Cardiac fibroblast (primary cell): Measurements from ENCODE around the gene HNRNPUL2.
A peak's percentile ranks its signal among the peaks of the same experiment; 100 is the strongest.

Experiments used
- DNase-seq, 2 donors: peaks; one replicate each; pipeline versions ENCODE4 v3.0.0 to v3.0.0-alpha.2; 2010; ENCODE audit warnings: low read depth in 2 of 2
- H3K4me3 ChIP-seq, 2 donors: replicated peaks in 1 of 2; 1 replicate in 1 of 2; 2 replicates in 1 of 2; pipeline ENCODE4 v1.5.1; 2011; ENCODE audit warnings: low read depth in 2 of 2, low read length in 2 of 2, mild to moderate bottlenecking in 2 of 2, moderate library complexity in 1 of 2
- CTCF ChIP-seq: IDR thresholded peaks from one replicate; pipeline ENCODE4 v1.5.1; 2011; ENCODE audit warnings: low read depth, mild to moderate bottlenecking, low read length, inconsistent platforms

The HNRNPUL2 gene

GRCh38 chr11:62687508-62688396 is 39.5 kb downstream of the HNRNPUL2 start:
- H3K4me3 ChIP-seq: no peak overlapping the region
- no peak for TF ChIP-seq CTCF
- no peak for DNase-seq

- no peak overlapping the region for H3K4me3 ChIP-seq
- no peak for TF ChIP-seq CTCF
- no peak for DNase-seq
These were observed 44.7 kb downstream of the HNRNPUL2 start for GRCh38 chr11:62682518-62682917.

GRCh38 chr11:62680825-62681240 is 46.4 kb downstream of the HNRNPUL2 start:
- DNase-seq: peak; percentile 87 to 92
- peak; percentile 68 for TF ChIP-seq CTCF
- no peak overlapping the region for H3K4me3 ChIP-seq

DNA sequence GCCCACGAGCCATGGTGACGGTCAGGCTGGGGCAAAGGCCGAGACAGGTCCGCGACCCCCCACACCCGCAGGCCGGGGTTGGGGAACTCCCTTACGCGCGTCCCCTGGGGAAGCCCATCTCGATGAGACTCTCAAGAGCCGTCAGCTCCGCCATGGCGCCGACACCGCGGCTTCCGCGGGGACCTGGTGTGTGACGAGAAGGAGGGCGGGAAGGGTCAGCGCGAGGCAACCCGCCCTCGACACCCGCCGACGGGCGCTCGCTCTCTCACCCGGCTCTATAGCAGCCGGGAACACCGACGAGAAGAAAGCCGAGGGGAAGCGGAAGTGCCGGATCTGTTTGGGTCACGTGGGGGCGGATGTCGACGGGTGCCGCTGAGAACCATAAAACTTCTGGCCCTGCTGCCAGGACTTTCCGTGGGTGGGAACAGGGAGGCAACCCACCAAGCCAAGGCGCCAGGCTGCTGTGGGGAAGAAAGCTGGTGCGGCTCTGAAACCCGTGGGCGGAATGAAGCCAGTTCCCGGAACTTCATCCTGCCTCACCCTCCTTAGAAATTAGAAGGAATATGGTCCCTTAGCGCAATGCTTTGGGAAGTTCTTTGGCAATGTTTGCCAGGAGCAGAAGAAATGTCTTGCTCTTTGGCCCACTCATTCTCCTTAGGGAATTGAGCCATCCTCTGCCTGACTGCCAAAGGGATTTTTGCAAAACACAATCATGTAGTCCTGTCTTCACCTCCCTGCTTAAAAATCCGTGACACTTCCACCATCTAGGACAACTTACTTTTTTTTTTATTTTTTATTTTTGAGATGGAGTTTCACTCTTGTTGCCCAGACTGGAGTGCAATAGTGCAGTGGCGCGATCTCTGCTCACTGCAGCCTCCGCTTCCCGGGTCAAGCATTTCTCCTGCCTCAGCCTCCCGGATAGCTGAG is 48.2 kb downstream of the HNRNPUL2 start, which contains the start of gene UBXN1:
Gene UBXN1 (minus strand): TSS at position 304 of the 927 bp plus-strand sequence. CDS start 150 bp downstream, at position 154.
- DNase-seq: peak; percentile 95 to 97
- peak within 1 kb of the TSS; percentile 75 to 98 for H3K4me3 ChIP-seq
- no peak for TF ChIP-seq CTCF

DNA sequence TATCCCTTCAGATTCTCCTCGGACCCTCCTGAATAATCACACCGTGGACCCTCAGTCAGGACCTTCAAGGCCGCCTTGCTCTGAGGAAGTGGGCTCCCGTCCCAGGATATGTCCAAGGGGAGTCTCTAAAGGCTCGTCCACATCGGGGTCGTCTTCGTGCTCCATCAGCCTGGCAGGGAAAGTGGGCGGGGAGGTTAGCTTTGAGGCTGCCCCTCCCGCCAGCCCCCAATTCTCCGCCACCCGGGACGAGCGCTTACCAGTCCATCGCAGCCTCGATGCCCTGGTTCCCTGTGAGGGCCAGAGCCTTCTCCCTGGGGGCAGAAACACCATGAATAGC is 48.9 kb downstream of the HNRNPUL2 start:
- no peak for TF ChIP-seq CTCF
- DNase-seq: no peak
- H3K4me3 ChIP-seq: peak overlapping the region; percentile 75 to 98

- TF ChIP-seq CTCF: no peak
- peak overlapping the region in 1 of 2 donors; percentile 15 for H3K4me3 ChIP-seq
- no peak for DNase-seq
These were observed 49.5 kb downstream of the HNRNPUL2 start for GRCh38 chr11:62677714-62678113.
